Motor neuron (in vitro differentiated cells): Measurements from ENCODE around the gene OSGIN1. TPM values are rescaled to one million over a fixed set of nuclear protein-coding genes. Genes with fewer than 3 reads are reported as not detected.

Source experiments
- ATAC-seq, 8 experiments: fragments of 200-7000 bp; cut with Tn5 transposase; replicated peaks in 6 of 8; 2 replicates each; pipeline ENCODE4 v1.8.0; 2021; ENCODE audit warnings: mild to moderate bottlenecking in 8 of 8, moderate library complexity in 8 of 8
- H3K27ac ChIP-seq, 2 donors: fragments of 250-450 bp; sonication (Bioruptor Pico); 2 replicates each; pipeline ENCODE4 v1.9.0; 2021; ENCODE audit warnings: antibody characterized with exemption in 2 of 2, mild to moderate bottlenecking in 2 of 2, moderate library complexity in 1 of 2
- H3K4me1 ChIP-seq, 2 donors: fragments of 250-450 bp; sonication (Bioruptor Pico); replicated peaks in 1 of 2; 2 replicates each; pipeline ENCODE4 v1.6.1; 2021; ENCODE audit warnings: antibody characterized with exemption in 2 of 2, mild to moderate bottlenecking in 2 of 2, moderate library complexity in 1 of 2
- H3K4me3 ChIP-seq, 5 donors: fragments of 250-450 bp; sonication (Bioruptor Pico); 2 replicates each; pipeline ENCODE4 v1.9.0; 2021; ENCODE audit warnings: antibody characterized with exemption in 5 of 5, mild to moderate bottlenecking in 5 of 5, moderate library complexity in 4 of 5
- WGBS, 10 experiments: fragments of 450-650 bp; shearing (Covaris generic); methylation state at CpG; one replicate each; pipeline ENCODE4 v1.0.0; 2022; 5-methylcytosine and 5-hydroxymethylcytosine counted together
- in situ Hi-C, 9 experiments: fragments of 400-800 bp; cut with MboI; loops; one replicate each; pipeline ENCODE4 v1.15.0; 2021; ENCODE audit warnings: low sequenced_read_pairs in 9 of 9, low pct_unique_long_range_greater_than_20kb in 2 of 9; ENCODE audit not compliant: unreplicated experiment in 9 of 9
- total RNA-seq, 8 experiments: library from RNA; unstranded; fragments of 300-600 nt; gene quantifications; 2 replicates each; pipeline versions ENCODE4 v1.2.3 to v1.2.4, GENCODE V29; 2022

OSGIN1 gene
- total RNA-seq, 8 experiments from 2014 or later = 0.92 to 14.8 (median 2.0) TPM

DNA sequence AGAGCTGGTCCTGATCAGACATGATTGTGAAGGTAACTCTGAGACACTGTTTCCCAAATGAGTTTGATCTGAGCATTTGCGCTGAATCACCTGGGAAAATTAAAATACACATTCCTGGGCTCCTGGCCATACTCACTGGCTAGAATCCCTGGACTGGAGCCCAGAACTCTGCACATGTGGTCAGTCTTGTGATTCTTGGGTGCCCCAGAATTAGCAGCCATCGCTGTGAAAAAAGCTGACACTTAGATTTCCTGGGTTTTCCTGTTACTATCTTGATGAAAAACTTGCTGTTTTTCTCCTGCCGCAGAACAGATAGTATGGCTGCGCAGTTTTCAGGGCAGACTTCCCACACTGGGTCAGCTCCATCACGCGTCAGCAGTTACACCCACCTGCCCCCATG is 39.6 kb downstream of the OSGIN1 start:
- WGBS, 10 experiments = 89 to 100% (median 93%) methylated on average over 1 to 6 of the region's 6 CpGs; no CpG with 5 or more reads in 6 of the 10 experiments
- in situ Hi-C loops = no loop called here
- H3K4me1 ChIP-seq = peaks cover 24 to 55% of the 10 kb centered on the region in 2 donors
- peak in 2 of 8 experiments; percentile 27 to 28 for ATAC-seq
- no peak overlapping the region for H3K27ac ChIP-seq
- H3K4me3 ChIP-seq = no peak overlapping the region

DNA sequence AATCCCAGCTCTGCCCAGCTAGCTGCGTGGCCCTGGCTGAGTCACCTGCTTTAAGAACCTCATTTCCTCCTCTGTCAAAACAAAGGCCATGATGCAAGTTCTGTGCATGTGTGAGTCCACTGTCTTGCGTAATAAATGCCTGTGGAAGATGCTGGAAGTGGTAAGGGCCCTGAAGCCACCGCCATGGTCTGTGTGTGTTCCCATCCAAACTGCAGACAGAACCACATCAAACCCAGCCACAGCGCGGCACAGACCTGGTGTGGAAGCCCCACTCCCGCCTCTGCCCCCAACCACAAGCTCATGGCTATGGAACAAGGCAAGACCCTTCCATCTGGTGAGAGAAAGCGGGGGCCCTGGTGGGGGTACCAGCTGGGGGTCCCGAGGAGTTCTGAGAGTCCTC is 41.0 kb downstream of the OSGIN1 start:
- WGBS, 10 experiments = 80 to 93% (median 88%) methylated on average over 1 to 3 of the region's 8 CpGs; no CpG with 5 or more reads in 7 of the 10 experiments
- in situ Hi-C loops = no loop called here

DNA sequence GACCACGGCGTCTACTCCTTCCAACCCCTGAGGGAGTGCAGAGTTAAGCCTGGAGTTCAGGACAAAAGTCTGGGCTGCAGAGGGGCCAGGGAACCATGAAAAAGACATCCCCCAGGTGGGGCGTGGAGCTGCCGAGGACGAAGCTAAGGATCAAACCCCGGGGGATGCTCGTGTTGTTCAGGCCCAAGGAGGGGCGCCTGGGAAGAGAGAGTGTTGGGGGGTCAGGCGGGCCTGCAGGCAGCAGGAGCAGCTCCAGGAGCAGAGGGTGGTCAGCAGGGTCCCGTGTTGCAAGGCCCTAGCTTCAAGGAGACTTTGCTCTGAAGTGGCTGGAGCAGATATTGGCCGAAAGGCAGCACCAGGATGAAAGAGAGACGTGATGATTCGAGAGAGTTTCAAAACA is 41.7 kb downstream of the OSGIN1 start:
- 80% methylated on average over 1 to 3 of the region's 13 CpGs; no CpG with 5 or more reads in 8 of the 10 experiments for WGBS, 10 experiments
- H3K27ac ChIP-seq = no peak overlapping the region
- in situ Hi-C loops = no loop called here

More for the DNA sequence above, 41.0 kb downstream of the OSGIN1 start:
- H3K4me3 ChIP-seq = no peak overlapping the region
- peaks cover 21 to 50% of the 10 kb centered on the region in 2 donors for H3K4me1 ChIP-seq
- peak in 3 of 8 experiments; percentile 14 to 86 (median 75) for ATAC-seq
- H3K27ac ChIP-seq = no peak overlapping the region

DNA sequence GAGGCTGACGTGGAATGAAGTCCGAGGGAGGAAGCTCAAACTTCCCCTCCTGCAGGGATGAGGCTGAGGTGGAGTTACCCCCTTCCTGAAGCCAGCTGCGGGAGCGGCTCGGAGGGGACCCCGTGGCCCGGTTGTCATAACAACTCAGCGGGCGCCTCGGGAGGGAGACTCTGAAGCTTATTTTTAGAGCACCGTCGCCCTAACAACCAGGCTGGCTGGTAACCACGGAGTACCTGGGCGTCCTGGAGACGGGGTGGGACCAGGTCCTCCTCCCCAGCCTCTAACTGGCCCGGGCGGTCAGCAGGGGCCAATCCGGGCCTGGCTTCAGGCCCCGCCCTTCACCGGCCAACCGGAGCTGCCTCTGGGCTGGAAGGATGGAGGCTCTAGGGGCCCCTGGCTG is 42.7 kb downstream of the OSGIN1 start:
- H3K4me1 ChIP-seq = peaks cover 20 to 37% of the 10 kb centered on the region in 2 donors
- H3K27ac ChIP-seq = no peak overlapping the region
- in situ Hi-C loops = no loop called here
- no peak overlapping the region for H3K4me3 ChIP-seq
- ATAC-seq = peak; percentile 15 to 99 (median 92)
- 7 to 40% (median 38%) methylated on average over 2 to 6 of the region's 21 CpGs; no CpG with 5 or more reads in 7 of the 10 experiments for WGBS, 10 experiments

More for the DNA sequence above, 41.7 kb downstream of the OSGIN1 start:
- ATAC-seq = no peak
- Histone ChIP-seq H3K4me3 (no peak overlapping the region), H3K4me1 (peaks cover 20 to 44% of the 10 kb centered on the region in 2 donors)

DNA sequence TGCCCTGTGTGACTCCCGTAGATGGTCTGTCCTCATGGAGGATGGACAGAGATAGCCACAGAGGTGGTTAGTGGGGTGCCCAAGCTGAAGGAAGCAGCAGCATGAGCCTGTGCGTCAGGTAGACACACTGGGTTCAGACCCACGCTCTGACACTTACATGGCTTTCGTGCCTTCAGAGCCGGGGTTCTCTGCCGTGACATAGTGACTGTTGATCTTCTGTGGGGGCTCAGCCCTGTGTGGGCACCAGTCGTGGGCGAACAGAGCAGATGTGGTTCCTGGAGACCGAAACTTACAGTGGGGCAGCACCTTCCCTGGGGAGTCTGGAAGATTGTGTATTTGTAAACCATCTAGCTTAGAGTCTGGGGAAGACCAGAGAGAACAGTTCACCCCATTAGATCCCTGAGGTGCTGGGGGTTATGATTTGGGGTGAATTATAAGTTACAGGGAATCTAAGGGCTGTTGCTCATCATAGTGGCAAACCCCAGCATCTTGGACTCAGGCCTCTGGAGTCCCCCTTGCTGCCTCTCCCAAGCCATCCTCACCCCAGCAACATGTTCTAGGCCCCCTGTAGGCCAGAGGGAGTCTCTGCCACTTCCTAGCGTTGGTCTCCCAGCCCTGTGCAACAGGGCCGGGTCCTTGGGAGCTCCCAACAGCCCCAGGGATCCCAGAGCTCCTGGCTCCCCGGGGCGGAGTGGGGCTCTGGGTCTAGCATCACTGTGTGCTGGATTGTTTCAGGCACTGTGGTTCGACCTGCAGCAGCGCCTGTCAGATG is 43.6 kb downstream of the OSGIN1 start:
- peak in 1 of 8 experiments; percentile 48 for ATAC-seq
- in situ Hi-C loops = no loop called here
- Histone ChIP-seq H3K4me1 (peaks cover 25 to 45% of the 10 kb centered on the region in 2 donors), H3K4me3 (no peak overlapping the region), H3K27ac (peak overlapping the region in 1 of 2 donors; percentile 1)
- WGBS, 10 experiments = 0 to 100% (median 87%) methylated on average over 1 to 6 of the region's 15 CpGs; no CpG with 5 or more reads in 3 of the 10 experiments

DNA sequence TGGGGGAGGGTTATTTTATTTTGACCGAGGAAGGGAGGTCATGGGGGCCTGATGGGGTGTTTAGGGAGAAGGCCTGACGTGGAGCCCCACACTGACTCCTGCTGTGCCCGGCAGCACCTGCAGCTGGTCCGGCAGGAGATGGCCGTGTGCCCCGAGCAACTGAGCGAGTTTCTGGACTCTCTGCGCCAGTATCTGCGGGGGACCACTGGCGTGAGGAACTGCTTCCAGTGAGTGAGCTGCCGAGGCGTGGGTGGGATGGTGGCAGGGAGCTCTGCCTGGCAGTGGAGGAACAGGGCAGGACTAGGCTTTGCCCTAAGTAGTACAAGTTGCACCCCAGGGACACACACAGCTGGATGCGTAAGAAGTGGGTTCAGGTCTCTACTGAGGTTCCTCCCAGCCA is 45.1 kb downstream of the OSGIN1 start:
- no peak for ATAC-seq
- 80 to 85% methylated on average over 1 to 3 of the region's 13 CpGs; no CpG with 5 or more reads in 8 of the 10 experiments for WGBS, 10 experiments

DNA sequence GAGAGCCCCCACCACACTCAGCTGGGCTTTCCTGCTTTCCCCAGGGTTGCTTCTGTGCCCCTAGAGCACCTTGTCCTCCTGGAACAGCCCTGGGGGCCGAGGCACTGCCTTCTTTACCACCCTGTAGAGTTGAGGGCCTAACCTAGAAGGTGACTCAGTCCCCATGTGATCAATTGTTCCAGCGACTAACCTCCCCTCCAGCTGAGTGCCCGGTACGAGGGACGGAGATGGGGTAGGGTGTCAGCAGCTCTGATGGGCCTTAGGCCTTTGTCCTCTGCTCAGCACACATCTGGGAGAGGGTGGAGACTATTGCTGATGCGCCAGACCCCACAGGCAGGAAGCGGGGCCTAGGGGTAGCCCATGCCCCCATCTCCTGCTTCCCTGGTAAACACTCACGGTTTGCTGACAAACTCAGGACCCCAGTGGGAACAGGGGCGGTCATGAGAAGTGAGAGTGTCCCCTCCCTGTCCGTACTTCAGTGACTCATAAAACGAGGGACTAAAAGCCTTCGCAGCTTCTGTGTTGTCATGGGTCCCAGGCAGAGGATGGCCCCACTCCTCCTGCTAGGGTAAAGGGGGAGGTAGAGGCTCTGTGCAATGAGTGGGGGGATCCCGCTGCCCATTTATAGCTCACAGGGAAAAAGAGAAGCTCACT is 48.1 kb downstream of the OSGIN1 start:
- in situ Hi-C loops = no loop called here
- H3K4me3 ChIP-seq = no peak overlapping the region
- peak in 5 of 8 experiments; percentile 78 to 92 (median 87) for ATAC-seq
- peaks cover 17 to 23% of the 10 kb centered on the region in 2 donors for H3K4me1 ChIP-seq
- 40 to 80% (median 54%) methylated on average over 1 to 4 of the region's 13 CpGs; no CpG with 5 or more reads in 6 of the 10 experiments for WGBS, 10 experiments
- no peak overlapping the region for H3K27ac ChIP-seq

More for the DNA sequence above, 45.1 kb downstream of the OSGIN1 start:
- H3K4me1 ChIP-seq = peaks cover 25 to 35% of the 10 kb centered on the region in 2 donors
- in situ Hi-C loops = no loop called here
- H3K27ac ChIP-seq = no peak overlapping the region
- H3K4me3 ChIP-seq = no peak overlapping the region

DNA sequence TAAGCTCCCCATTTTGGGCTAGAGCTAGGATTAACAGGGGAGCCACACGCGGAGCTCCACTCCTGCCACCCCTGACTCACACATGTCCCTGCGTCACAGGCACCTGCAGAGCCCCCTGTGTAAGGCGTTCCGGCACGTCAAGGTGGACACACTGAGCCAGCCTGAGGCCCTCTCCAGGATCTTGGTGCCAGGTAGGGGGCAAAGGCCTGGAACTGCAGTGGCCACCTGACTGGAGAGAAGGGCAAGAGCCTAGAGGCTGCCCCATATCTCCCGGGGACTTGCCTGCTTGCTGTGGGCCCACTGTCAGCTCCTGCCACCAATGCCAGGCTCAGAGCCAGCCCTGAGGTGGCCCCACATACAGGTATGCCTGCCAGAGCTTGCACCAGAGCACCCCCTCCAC is 48.7 kb downstream of the OSGIN1 start:
- Histone ChIP-seq H3K27ac (no peak overlapping the region), H3K4me3 (no peak overlapping the region), H3K4me1 (peaks cover 11 to 17% of the 10 kb centered on the region in 2 donors)
- in situ Hi-C loops = no loop called here
- 55 to 100% (median 96%) methylated on average over 2 to 4 of the region's 7 CpGs; no CpG with 5 or more reads in 7 of the 10 experiments for WGBS, 10 experiments
- ATAC-seq = no peak

DNA sequence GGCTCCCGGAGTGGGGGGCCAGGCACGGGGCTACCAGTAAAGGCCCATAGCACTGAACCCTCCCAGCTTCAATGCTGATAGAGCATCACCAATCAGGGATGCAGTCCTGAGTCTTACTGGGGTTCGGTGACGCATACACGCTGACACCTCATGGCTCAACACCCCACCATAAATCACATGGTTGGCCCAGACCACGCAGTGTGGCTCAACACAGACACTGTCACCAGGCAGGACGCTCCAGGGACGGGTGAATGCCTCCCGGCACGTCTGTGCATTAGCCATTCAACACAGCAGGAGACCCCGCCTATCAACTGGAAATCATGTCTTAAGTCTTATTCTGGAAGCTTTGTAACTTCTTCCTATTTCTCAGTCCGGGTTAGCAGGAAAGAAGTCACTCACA is 50.0 kb downstream of the OSGIN1 start:
- Histone ChIP-seq H3K4me3 (no peak overlapping the region), H3K4me1 (peaks cover 5 to 18% of the 10 kb centered on the region in 2 donors), H3K27ac (no peak overlapping the region)
- in situ Hi-C loops = no loop called here
- WGBS, 10 experiments = 50 to 83% (median 71%) methylated on average over 2 to 7 of the region's 12 CpGs; no CpG with 5 or more reads in 4 of the 10 experiments
- peak; percentile 28 to 89 (median 56) for ATAC-seq

DNA sequence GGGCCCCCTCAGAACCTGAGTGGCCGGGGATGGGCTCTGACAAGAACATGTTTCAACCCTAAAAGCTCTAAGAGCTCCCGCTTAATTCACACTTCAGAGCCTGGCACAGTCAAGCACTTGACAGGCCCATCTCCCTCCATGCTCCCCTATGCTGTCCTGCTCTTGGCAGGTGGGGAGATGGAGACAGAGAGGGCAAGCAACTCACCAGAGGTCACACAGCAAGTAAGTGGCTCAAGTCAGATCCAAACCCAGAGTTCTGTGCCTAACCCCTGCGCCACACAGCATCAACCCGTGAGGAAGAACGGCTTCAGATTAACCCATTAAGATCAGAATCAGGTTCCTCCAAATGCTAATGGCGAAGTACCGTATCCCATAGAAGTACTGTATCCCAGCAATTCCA is 51.4 kb downstream of the OSGIN1 start:
- in situ Hi-C loops = no loop called here
- 40 to 100% (median 85%) methylated on average over 1 to 5 of the region's 7 CpGs; no CpG with 5 or more reads in 5 of the 10 experiments for WGBS, 10 experiments
- H3K4me1 ChIP-seq = peaks cover 5 to 21% of the 10 kb centered on the region in 2 donors
- no peak overlapping the region for H3K4me3 ChIP-seq
- no peak overlapping the region for H3K27ac ChIP-seq
- no peak for ATAC-seq

DNA sequence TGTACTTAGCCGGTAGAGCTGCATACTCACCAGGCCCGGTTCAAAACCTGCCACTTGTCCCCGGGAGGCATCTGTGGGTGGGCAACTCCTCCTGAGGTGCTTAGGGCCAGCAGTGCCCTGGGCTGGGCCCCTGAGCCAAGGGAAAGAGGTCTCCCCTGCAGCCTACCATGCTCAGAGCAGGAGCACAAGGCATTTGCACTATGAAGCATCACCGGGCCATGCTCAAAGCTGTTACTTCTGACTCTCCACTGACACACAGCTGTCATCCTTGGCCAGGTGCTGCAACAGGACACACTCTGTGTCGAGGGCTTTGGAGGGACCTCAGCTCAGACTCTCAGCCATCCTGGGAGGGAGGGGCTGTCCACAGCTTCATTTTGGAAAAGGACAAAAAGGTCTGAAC is 52.4 kb downstream of the OSGIN1 start:
- in situ Hi-C loops = no loop called here
- no peak for ATAC-seq
- 56 to 90% (median 73%) methylated on average over 1 to 2 of the region's 5 CpGs; no CpG with 5 or more reads in 6 of the 10 experiments for WGBS, 10 experiments

DNA sequence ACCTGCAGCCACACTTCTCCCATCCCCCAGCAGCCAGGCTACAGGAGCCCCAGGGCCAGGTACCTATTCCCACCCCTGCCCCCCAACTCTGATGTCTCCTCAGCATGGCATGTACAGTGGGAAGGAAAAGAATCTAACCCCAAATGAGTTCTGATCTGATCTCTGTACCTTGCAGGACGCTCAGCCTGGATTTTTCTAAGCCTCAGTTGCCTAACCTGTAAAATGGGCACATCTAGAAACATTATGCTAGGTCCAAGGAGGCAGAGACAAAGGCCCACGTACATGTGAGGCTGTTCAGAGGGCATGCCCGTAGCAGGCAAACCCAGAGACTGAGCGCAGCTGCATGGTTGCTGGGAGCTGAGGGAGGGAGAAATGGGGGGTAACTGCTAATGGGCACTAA is 54.5 kb downstream of the OSGIN1 start:
- ATAC-seq = no peak
- 73 to 100% (median 83%) methylated on average over 1 to 4 of the region's 4 CpGs; no CpG with 5 or more reads in 6 of the 10 experiments for WGBS, 10 experiments
- Histone ChIP-seq H3K27ac (peak overlapping the region in 1 of 2 donors; percentile 60), H3K4me1 (peaks cover 0 to 16% of the 10 kb centered on the region in 2 donors), H3K4me3 (no peak overlapping the region)
- in situ Hi-C loops = no loop called here

More for the DNA sequence above, 52.4 kb downstream of the OSGIN1 start:
- Histone ChIP-seq H3K4me1 (peaks cover 5 to 21% of the 10 kb centered on the region in 2 donors), H3K4me3 (no peak overlapping the region), H3K27ac (no peak overlapping the region)

DNA sequence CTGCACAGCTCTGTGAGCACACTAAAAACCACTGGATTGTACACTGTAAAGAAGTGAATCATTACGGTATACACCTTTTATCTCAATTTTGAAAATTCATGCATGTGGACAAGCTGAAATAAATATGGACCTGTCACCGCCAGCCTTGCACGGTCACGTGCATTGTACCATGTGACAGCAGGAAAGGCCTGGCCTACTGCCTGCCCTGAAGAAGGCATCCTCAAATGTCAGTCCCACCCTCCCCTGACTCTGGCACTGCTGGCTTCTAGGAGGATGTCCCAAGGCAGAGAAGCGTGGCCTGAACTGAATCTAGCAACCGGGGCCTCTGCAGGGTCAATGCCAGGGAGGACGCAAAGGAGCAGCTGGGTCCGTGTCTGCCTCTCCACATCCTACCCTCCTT is 54.9 kb downstream of the OSGIN1 start:
- peak; percentile 38 to 86 (median 78) for ATAC-seq
- 38 to 100% (median 75%) methylated on average over 1 to 5 of the region's 8 CpGs; no CpG with 5 or more reads in 3 of the 10 experiments for WGBS, 10 experiments
- no peak overlapping the region for H3K4me3 ChIP-seq
- peak overlapping the region in 1 of 2 donors; percentile 60 for H3K27ac ChIP-seq
- in situ Hi-C loops = no loop called here
- peaks cover 0 to 16% of the 10 kb centered on the region in 2 donors for H3K4me1 ChIP-seq
